Skeletal muscle satellite cell (primary cell): ENCODE data around the gene RNASE8.

Source experiments
- H3K27me3 ChIP-seq: 2 replicates; pipeline ENCODE4 v1.7.0; 2013; ENCODE audit warnings: low read length; ENCODE audit not compliant: control insufficient read depth, insufficient read depth
- H3K36me3 ChIP-seq: 2 replicates; pipeline ENCODE4 v1.7.0; 2013; ENCODE audit warnings: mild to moderate bottlenecking, control low read depth, low read length; ENCODE audit not compliant: insufficient read depth
- H3K4me1 ChIP-seq: 2 replicates; pipeline ENCODE4 v1.7.0; 2013; ENCODE audit warnings: low read length; ENCODE audit not compliant: control insufficient read depth, insufficient read depth
- H3K4me2 ChIP-seq: 2 replicates; pipeline ENCODE4 v1.7.0; 2013; ENCODE audit warnings: mild to moderate bottlenecking, low read length
- H3K4me3 ChIP-seq: 2 replicates; pipeline ENCODE4 v1.7.0; 2013; ENCODE audit warnings: low read length
- H3K9ac ChIP-seq: 2 replicates; pipeline ENCODE4 v1.7.0; 2013; ENCODE audit warnings: mild to moderate bottlenecking, low read depth, low read length, moderate library complexity
- H3K9me3 ChIP-seq: replicated peaks from 2 replicates; pipeline ENCODE4 v1.7.0; 2013; ENCODE audit warnings: mild to moderate bottlenecking, control low read depth, low read length

Gene RNASE8

DNA sequence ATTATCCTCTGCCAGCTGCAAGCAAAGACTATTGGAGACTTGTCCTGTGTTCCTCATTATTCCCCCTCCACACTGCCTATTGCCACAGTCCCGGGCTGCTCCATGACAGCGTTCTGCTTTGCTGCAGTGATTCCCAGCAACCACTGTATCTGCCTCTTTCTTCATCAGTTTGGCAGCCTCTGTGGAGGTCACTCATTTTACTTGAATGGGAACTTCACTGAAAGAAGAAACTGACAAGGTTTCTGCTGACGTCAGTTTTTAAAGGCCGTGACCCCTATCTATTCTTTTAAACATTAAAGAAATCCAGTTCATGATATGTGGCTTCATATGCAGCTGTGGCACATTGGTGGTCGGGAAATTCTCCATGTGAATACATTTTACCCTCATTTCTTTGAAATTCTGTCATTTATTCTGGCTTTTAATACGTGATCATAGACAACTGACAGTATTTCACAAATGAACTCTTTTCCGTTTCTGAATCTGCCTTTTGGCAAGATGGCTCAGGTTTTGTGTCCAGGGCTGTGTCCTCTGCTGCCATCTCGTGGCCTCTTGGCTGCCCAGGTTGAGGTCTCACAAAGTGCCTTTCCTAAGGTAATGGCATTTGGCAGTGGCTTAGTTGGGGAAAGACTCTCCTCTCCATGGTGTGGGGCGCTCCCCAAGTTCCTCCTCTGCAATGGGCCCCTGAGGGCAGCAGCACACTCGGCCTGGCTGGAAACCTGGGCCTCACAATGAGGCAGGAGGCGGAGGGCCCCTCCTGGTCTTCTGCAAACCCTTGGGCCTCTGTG lies 49.1 kb downstream of the RNASE8 start:
- Histone ChIP-seq H3K36me3 (no peaks in the 10 kb centered on the region), H3K9ac (peak overlapping the region; percentile 18)

DNA sequence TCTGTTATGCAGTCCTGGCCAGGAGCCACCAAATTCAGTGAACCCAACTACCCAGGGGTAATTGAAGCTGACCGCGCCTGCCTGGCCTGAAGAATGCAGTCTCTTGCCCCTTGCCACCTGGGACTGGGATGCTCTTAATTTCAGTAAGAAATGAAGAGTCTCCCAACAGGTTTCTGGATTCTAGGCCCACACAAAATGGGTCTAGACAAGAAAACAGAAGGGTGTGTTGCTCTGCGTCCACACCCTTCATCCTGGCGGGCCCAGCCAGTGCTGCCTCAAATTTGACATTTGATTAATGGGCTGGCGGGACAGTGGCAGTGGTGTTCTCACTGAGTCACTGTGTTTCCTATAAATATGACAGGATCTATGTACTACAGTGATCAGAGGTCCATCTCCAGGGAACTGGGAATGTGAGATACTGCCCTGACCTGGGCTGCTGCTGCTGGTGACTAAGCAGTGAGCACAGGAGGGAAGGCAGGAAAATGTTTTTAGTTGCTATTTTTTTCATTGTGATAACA lies 49.7 kb downstream of the RNASE8 start:
- Histone ChIP-seq H3K9ac (no peak overlapping the region), H3K4me2 (no peak overlapping the region), H3K4me3 (no peak overlapping the region), H3K36me3 (no peaks in the 10 kb centered on the region), H3K9me3 (no peaks in the 10 kb centered on the region), H3K27me3 (peaks cover 8% of the 10 kb centered on the region), H3K4me1 (peaks cover 29% of the 10 kb centered on the region)

More for the DNA sequence above, 49.1 kb downstream of the RNASE8 start:
- Histone ChIP-seq H3K4me2 (peak overlapping the region; percentile 63), H3K4me1 (peaks cover 35% of the 10 kb centered on the region), H3K4me3 (peak overlapping the region; percentile 24), H3K9me3 (no peaks in the 10 kb centered on the region), H3K27me3 (peaks cover 8% of the 10 kb centered on the region)
